ENCODE measurements around the gene STK32C. TPM values are rescaled to one million over a fixed set of nuclear protein-coding genes. Genes with fewer than 3 reads are reported as not detected.

Gene STK32C
- total and polyA plus RNA-seq, 2 of the 4 experiments (the other 2 are of a cell fraction), result 5.0 to 8.3 TPM

DNA sequence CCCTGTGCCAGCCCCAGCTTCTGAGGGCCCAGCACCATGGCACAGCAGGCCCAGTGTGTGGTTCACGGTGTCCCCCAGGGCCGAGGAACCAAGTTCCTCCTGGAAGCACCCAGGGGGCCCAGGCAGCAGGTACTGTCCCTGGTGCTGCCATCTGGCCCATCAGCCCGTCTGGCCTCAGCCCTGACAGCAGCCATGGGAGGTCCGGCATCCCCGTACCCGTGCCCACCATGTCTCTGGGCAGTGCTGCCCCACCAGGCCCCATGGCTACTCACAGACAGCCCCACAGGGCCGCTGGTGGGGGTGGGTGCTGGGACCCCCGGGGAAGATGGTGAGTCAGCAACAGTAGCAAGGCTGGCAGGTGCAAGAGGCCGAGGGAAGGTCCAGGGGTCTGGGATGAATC is 32.8 kb downstream of the STK32C start:
- Histone ChIP-seq H3K9ac (ENCODE audit: low read depth, low read length) (no peak overlapping the region), H3K27ac (ENCODE audit: insufficient read depth, low read length) (no peak overlapping the region), H4K8ac (ENCODE audit: low read depth in 2 of 2, low read length in 2 of 2) (no peak overlapping the region), H2AFZ (replicated peaks; ENCODE audit: low read length, poor library complexity) (no peak overlapping the region), H3K4me1 (ENCODE audit: control insufficient read depth, insufficient read depth, low read length) (peaks cover 5% of the 10 kb centered on the region; the same call in 1 of the 2 replicates), H3K27me3 (ENCODE audit: control insufficient read depth, insufficient read depth, low read length) (peaks cover 8% of the 10 kb centered on the region), H2BK5ac (ENCODE audit: low read depth, low read length, poor library complexity, severe bottlenecking) (no peak overlapping the region), H2AK9ac (replicated peaks; ENCODE audit: low read depth, low read length, poor library complexity) (no peak overlapping the region), H3K18ac (ENCODE audit: low read depth, low read length) (no peak overlapping the region), H2BK120ac (ENCODE audit: low read depth, low read length) (no peak overlapping the region), H3K9me3 (ENCODE audit: control insufficient read depth, insufficient read depth, low read length) (no peaks in the 10 kb centered on the region), H3K79me1 (ENCODE audit: low read depth in 1 of 2, low read length in 2 of 2) (no peaks in the 10 kb centered on the region), H2AK5ac (ENCODE audit: low read depth, low read length) (no peak overlapping the region), H3K4me2 (ENCODE audit: low read depth, low read length) (no peak overlapping the region), H4K5ac (ENCODE audit: low read depth, low read length) (no peak overlapping the region), H4K20me1 (ENCODE audit: insufficient read depth, low read length) (no peaks in the 10 kb centered on the region), H2BK15ac (ENCODE audit: low read depth, low read length) (no peak overlapping the region), H3K56ac (ENCODE audit: extremely low read depth, insufficient read depth, low read length) (no peak overlapping the region), H3K23ac (ENCODE audit: low read depth, low read length) (no peak overlapping the region), H3K4me3 (ENCODE audit: insufficient read depth, low read depth, low read length) (no peak overlapping the region), H4K91ac (ENCODE audit: insufficient read depth, low read depth, low read length) (no peak overlapping the region), H3K9me1 (ENCODE audit: insufficient read depth, low read length) (no peaks in the 10 kb centered on the region), H3K14ac (replicated peaks; ENCODE audit: low read depth, low read length) (no peak overlapping the region), H3K36me3 (ENCODE audit: control insufficient read depth, insufficient read depth, low read length) (no peaks in the 10 kb centered on the region), H3K4ac (ENCODE audit: low read depth, low read length) (no peak overlapping the region), H2BK20ac (ENCODE audit: low read depth, low read length) (no peak overlapping the region)
- ATAC-seq (ENCODE audit: low read depth) (no peak), DNase-seq (no peak)
- BruUV-seq (replicated peaks), result no TSS peak
- CTCF ChIA-PET, result no interaction called here
- in situ Hi-C loops (cut with MboI; ENCODE audit: low sequenced_read_pairs) (no loop called here), intact Hi-C loops (cut with micrococcal nuclease) (loop anchor here (5.0 kb wide), 1 partner anchor 32 kb away; the partner anchor contains the start of gene STK32C), dilution Hi-C loops (cut with HindIII; ENCODE audit: low sequenced_read_pairs, unreplicated experiment) (no loop called here)
- TF ChIP-seq RFX5 (IDR thresholded peaks at IDR 0.05; ENCODE audit: low read depth, low read length) (no peak), CHD1 (IDR thresholded peaks at IDR 0.05; ENCODE audit: low read depth, low read length) (no peak), MXI1 (IDR thresholded peaks at IDR 0.05; ENCODE audit: borderline replicate concordance, low read depth, low read length) (no peak), MAZ (IDR thresholded peaks at IDR 0.05; ENCODE audit: borderline replicate concordance, low read depth, low read length) (no peak)
- TF ChIP-seq, protein P1, sequence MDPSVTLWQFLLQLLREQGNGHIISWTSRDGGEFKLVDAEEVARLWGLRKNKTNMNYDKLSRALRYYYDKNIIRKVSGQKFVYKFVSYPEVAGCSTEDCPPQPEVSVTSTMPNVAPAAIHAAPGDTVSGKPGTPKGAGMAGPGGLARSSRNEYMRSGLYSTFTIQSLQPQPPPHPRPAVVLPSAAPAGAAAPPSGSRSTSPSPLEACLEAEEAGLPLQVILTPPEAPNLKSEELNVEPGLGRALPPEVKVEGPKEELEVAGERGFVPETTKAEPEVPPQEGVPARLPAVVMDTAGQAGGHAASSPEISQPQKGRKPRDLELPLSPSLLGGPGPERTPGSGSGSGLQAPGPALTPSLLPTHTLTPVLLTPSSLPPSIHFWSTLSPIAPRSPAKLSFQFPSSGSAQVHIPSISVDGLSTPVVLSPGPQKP (IDR thresholded peaks at IDR 0.05; ENCODE audit: borderline replicate concordance, low read depth, low read length), result no peak
- TF ChIP-seq, protein P2, sequence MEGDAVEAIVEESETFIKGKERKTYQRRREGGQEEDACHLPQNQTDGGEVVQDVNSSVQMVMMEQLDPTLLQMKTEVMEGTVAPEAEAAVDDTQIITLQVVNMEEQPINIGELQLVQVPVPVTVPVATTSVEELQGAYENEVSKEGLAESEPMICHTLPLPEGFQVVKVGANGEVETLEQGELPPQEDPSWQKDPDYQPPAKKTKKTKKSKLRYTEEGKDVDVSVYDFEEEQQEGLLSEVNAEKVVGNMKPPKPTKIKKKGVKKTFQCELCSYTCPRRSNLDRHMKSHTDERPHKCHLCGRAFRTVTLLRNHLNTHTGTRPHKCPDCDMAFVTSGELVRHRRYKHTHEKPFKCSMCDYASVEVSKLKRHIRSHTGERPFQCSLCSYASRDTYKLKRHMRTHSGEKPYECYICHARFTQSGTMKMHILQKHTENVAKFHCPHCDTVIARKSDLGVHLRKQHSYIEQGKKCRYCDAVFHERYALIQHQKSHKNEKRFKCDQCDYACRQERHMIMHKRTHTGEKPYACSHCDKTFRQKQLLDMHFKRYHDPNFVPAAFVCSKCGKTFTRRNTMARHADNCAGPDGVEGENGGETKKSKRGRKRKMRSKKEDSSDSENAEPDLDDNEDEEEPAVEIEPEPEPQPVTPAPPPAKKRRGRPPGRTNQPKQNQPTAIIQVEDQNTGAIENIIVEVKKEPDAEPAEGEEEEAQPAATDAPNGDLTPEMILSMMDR (conservative IDR thresholded peaks at IDR 0.05; ENCODE audit: low read depth, low read length), result no peak
- POLR2A ChIA-PET (ENCODE audit: unreplicated experiment), result no interaction called here
- 77% methylated on average over 3 of the region's 9 CpGs; no CpG with 5 or more reads in 1 of the 2 experiments for WGBS, 2 experiments (ENCODE audit: extremely low coverage in 2 of 2, insufficient read length in 1 of 2)
